IPS-NIHi7 (cell line): ENCODE measurements around the gene MGLL.
A peak's percentile ranks its signal among the peaks of the same experiment; 100 is the strongest.
"Not testable (repeated sequence)": the region's sequence is repeated elsewhere in the genome, so short reads cannot be mapped to it uniquely, and the experiment has no call there.

ENCODE experiments used
- DNase-seq: peaks from one replicate; pipeline ENCODE4 v3.0.0; 2012; ENCODE audit warnings: mixed read lengths; ENCODE audit errors: extremely low spot score

MGLL gene

GRCh38 chr3:127658234-127658633 is 164.1 kb downstream of the MGLL start:
- no peak for DNase-seq

DNA sequence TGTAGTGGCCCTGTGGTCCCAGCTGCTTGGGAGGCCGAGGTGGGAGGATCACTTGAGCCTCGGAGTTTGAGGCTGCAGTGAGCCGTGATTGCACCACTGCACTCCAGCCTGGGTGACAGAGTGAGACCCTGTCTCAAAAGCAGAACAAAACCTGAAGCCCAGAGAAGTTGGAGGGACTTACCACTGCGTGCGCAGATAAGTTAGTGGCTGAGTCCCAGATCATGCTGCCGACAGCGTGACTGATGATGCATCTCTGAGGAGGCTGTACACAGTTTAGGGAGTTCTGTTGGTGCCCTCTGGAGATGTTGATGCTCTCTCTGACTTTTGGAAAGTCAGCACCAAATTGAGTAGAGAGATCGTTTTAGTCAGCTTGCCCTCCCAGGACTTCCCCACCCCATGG is 165.4 kb downstream of the MGLL start:
- no peak for DNase-seq

- DNase-seq, result no peak
These were observed 166.7 kb downstream of the MGLL start for GRCh38 chr3:127655641-127656040.

DNA sequence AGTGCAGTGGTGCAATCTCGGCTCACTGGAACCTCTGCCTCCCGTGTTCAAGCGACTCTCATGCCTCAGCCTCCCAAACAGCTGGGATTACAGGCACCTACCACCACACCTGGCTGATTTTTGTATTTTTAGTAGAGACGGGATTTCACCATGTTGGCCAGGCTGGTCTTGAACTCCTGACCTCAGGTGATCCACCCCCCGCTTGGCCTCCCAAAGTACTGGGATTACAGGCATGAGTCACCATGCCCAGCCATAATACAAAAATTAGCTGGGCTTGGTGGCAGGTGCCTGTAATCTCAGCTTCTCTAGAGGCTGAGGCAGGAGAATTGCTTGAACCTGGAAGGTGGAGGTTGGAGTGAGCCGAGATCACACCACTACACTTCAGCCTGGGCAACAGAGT is 167.3 kb downstream of the MGLL start:
- not testable (repeated sequence) for DNase-seq

DNA sequence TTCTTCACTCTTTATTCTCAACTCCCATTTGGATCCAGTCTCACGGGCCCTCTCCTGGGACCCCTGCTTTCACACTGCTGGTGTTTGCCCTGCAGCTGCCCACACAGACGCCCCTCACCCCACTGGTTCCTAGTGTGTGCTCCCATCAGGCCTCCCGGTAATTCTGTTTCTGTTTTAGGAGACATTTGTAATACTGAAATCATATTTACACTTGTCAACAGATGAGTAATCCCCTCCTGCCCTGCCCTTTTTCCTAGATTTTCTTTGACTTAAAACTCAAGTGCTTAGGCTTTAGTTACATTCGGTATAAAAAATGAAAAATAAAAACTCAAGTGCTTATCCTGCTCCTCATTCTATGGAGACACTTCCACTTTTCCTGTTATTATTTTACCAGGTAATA is 167.9 kb downstream of the MGLL start:
- no peak for DNase-seq

DNA sequence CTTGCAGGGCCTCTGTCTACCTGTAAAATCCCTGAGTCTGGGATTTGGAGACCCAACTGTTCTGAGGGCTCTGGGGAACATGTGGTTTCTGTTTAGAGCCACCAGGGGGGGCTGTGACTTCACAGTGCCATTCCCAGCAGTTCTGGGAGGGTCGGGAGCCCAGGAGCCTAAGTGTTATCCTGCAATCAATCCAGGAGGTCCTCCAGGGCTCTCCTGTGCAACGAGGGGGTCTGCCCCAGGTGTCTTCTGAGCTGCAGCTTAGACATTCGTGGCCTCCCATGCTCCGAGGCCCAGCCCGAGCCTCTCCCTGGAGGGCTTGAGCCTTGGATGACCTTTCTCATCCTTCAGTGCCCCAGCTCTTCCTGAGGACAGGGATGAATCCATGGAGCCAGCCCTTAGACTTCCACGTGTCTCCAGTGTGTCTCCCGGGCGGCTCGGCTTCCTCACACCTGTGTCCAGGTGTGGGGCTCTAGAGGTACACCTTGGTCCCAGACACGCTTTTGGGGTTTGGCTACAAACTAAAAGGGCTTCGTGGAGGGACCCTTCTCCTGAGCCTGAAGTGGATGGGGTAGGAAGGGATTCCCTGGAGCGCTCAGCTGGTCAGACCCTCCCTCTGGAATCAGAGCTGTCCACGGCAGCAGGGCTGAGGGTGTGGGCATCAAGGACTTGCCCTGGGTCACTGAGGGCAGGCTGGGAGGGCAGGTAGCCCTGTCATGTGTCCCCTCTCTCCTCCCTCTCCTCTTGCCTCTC is 169.9 kb downstream of the MGLL start:
- DNase-seq, result peak; percentile 91

- no peak for DNase-seq
These were observed 170.7 kb downstream of the MGLL start for GRCh38 chr3:127651516-127652172.

GRCh38 chr3:127650236-127650635 is 172.1 kb downstream of the MGLL start:
- DNase-seq, result no peak

DNA sequence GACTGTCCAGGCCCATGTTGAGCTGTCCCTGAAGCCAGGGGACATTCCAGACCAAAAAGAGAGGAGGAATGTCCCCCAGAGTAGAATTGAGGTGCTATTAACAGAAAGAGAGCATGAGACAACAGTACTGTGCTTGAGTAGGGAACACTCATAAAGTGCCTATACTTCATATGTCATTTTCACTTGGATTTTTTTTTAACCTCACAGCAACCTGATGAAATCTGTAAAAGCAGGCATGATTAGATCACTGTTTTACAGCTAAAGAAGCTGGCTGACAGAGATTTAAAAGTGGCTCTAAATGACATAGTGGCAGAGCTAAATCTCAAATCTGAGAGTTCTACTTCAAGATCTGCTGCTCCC is 174.5 kb downstream of the MGLL start:
- no peak for DNase-seq

DNA sequence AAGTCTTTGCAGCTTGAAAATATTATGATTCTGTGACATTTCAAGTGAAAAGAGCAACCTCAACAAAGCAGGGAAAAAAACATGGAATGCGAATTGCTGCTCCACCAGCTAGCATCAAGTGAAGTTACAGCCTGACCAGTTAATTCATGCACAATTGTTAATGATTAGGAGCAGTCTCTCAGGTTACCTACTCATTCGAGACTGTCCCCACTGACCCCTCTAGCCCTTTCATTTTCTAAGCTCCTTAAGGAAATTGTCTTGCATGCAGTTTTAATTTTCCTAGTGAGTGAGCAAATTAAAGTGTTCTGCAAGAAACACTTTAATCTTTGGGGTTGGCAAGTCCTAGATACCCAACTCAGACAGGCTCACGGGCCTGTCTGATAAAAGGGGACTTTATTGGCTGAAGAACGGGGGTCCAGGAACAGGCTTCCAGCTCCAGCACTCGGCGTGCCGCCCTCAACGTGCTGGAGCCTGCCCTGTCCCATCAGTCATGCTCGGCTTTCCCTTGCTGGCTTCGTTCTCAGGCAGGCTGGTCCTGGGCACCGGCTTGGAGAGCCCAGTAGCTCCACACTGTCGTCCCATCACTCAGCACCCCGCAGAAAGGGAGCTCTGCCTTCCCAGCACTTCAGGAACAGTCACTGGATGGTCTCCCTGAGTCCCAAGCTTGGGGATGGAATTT is 175.0 kb downstream of the MGLL start:
- no peak for DNase-seq

- DNase-seq, result no peak
These were observed 175.7 kb downstream of the MGLL start for GRCh38 chr3:127646501-127647046.

DNA sequence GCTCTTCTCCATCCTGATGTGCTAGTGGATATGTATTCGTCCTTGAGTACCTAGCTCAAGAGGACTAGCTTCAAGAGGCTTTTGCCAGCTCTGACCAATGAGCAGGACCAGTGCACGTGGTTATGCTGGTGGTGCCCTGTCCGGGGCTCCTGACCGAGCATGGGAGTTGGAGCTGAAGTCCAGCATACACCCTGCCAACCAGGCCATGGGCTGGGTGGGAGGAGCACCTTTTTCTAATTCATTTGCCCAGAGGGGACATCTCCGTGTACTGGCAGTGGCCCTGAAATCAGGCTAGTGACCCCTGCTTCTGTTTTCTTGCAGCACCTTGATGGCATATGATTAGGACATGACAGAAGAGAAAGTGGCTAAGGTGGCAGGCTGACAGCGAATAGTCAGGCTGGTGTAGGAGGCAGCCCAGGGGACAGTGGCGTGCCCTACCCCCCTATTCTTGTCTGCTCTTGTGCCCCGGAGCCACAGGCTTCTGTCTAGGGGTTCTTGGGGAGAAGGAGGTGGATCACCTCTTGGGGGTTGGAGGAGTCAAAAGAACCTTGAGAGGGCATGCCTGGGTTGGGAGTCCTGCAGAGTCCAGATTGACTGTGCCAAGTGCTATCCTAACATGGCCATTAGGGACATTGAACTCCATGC is 176.8 kb downstream of the MGLL start:
- DNase-seq, result no peak

DNA sequence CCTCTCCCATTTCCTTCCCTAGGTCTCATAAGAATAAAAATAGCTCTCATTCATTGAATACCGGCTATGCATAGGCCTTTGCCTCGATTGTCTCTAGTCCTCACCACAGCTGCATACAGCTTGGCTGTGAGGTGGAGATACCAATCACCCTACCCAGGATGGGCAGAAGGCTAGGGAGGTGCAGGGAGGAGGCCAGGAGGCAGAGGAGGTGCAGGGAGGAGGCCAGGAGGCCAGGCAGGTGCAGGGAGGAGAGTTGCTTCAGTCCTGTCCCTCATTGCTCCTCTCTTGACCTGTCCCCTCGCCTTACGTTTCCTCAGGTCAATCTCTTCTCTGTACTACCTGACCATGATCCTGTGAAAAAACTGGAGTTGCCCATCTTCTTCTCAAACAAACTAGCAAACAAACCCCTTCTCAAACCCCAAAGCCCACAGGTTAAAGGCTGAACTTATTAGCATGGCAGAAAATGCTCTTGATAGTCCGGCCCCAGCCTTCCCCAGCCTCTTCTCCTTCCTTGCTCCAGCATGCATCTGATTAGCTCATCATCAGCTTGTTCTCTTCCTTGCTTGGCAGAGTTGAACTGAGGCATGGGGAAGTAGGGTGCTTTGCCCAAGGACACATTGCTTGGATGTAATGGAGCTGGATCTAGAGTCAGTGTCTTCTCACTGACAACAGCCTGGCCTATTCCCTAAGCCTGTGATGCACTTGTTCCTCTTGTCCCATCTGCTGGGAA is 177.5 kb downstream of the MGLL start:
- no peak for DNase-seq

- no peak for DNase-seq
These were observed 182.3 kb downstream of the MGLL start for GRCh38 chr3:127640042-127640355.

DNA sequence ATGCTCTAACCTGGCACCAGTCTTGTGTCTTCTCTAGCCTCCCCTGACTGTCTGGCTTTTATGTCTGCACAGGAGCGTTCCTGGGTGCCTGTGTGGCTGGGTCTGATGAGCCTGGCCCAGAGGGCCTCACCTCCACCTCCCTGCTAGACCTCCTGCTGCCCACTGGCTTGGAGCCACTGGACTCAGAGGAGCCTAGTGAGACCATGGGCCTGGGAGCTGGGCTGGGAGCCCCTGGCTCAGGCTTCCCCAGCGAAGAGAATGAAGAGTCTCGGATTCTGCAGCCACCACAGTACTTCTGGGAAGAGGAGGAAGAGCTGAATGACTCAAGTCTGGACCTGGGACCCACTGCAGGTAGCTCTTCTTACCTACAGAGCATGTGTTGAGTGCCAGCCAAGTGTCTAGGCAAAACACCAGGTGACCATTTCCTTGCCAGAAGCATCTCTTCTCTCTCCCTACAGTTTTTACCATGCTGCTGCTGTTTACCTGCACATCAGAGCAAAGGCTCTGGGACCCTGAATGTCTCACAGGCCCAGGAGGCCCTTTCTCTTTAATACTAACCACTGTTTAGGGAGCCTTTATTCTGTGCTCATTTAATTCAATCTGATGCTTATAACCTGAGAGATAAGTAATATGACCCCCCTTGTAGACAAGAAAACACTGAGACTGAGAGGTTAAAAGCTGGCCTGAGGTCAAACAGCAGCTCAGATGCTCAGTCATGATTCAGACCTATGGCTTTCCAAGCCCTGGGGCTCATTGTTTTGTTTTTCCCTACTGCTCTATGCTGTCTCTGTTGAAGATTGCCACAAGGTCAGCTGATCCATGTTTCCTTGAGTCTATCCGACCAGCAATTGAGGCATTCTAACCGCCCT is 182.9 kb downstream of the MGLL start:
- DNase-seq, result no peak
